A549 (cell line): ENCODE data around the gene FBXW2.

Experiments
- CEBPB ChIP-seq, 2 experiments: fragments of >200 bp in 1 of 2; sonication (Bioruptor Twin) in 1 of 2; formaldehyde crosslinking in 1 of 2; IDR thresholded peaks; 2 replicates each; pipeline ENCODE4 v1.6.1; 2012 to 2016
- CTCF ChIP-seq: fragments of >200 bp; sonication (Bioruptor Twin); formaldehyde crosslinking; IDR thresholded peaks from 3 replicates; pipeline ENCODE4 v1.5.1; 2016
- NR3C1 ChIP-seq: fragments of >200 bp; sonication (Bioruptor Twin); formaldehyde crosslinking; IDR thresholded peaks from 3 replicates; pipeline ENCODE4 v1.6.1; 2017
- USF2 ChIP-seq: fragments of 450-650 bp; IDR thresholded peaks from 2 replicates; pipeline ENCODE4 v1.6.1; 2014; ENCODE audit warnings: antibody characterized with exemption

GRCh38 chr9:120708526-120709224 lies 84.5 kb downstream of the FBXW2 start:
- TF ChIP-seq CTCF (no peak), USF2 (no peak), CEBPB (IDR thresholded peaks at IDR 0.05) (no peak), NR3C1 (no peak)
